ENCODE results near the gene SH2D4B. TPM values are rescaled to one million over a fixed set of nuclear protein-coding genes. Genes with fewer than 3 reads are reported as not detected.
A peak's percentile ranks its signal among the peaks of the same experiment; 100 is the strongest.

SH2D4B gene
- total RNA-seq, 1 experiment from 2014 or later: 0.07 TPM

- Histone ChIP-seq H4K5ac (ENCODE audit: insufficient read length, low read depth, low read length) (no peak overlapping the region), H2BK5ac (ENCODE audit: insufficient read length, low read length) (no peak overlapping the region), H2BK120ac (ENCODE audit: low read depth, low read length, poor library complexity, severe bottlenecking) (no peak overlapping the region), H3K9me3 (ENCODE audit: control insufficient read depth, low read depth, low read length) (no peaks in the 10 kb centered on the region), H4K20me1 (ENCODE audit: control insufficient read depth, insufficient read depth, insufficient read length) (no peaks in the 10 kb centered on the region), H3K4ac (ENCODE audit: low read depth, low read length) (no peak overlapping the region), H2BK12ac (ENCODE audit: insufficient read length, low read depth, low read length) (no peak overlapping the region), H3K9ac (ENCODE audit: extremely low read depth, insufficient read length, low read length) (no peak overlapping the region), H2BK15ac (ENCODE audit: low read depth, low read length) (no peak overlapping the region), H3T11ph (ENCODE audit: low read length) (no peak overlapping the region), H3K18ac (ENCODE audit: insufficient read length, low read depth, low read length) (no peak overlapping the region), H3K56ac (ENCODE audit: insufficient read length, low read depth, low read length) (no peak overlapping the region), H2AK5ac (ENCODE audit: insufficient read length, low read length) (no peak overlapping the region), H2AFZ (ENCODE audit: low read length) (no peak overlapping the region), H3K23me2 (ENCODE audit: insufficient read length, low read depth, low read length, poor library complexity, severe bottlenecking) (no peaks in the 10 kb centered on the region), H3K27me3 (ENCODE audit: insufficient read depth, low read length) (no peaks in the 10 kb centered on the region), H3K23ac (ENCODE audit: insufficient read length, low read depth, low read length) (no peak overlapping the region), H4K91ac (ENCODE audit: insufficient read length, low read depth, low read length) (no peak overlapping the region), H4K8ac (replicated peaks; ENCODE audit: insufficient read length, low read depth, low read length) (no peak overlapping the region), H3K79me1 (ENCODE audit: insufficient read depth, low read depth, low read length, poor library complexity, severe bottlenecking) (no peaks in the 10 kb centered on the region), H3K27ac (ENCODE audit: insufficient read length, low read depth, low read length) (no peak overlapping the region), H3K4me2 (ENCODE audit: insufficient read depth, insufficient read length, low read length) (no peak overlapping the region), H3K79me2 (ENCODE audit: insufficient read depth, low read length) (no peaks in the 10 kb centered on the region), H2BK20ac (ENCODE audit: low read depth, low read length, poor library complexity, severe bottlenecking) (no peak overlapping the region), H3K4me1 (ENCODE audit: insufficient read depth, low read length) (peaks cover 2% of the 10 kb centered on the region; the same call in 1 of the 2 replicates), H3K14ac (ENCODE audit: insufficient read depth, low read length) (no peak overlapping the region; the same call in 1 of the 2 replicates)
- no peak for DNase-seq
- Mint-ChIP-seq H3K4me1 (peaks cover 14 to 18% of the 10 kb centered on the region in 2 experiments), H3K27me3 (ENCODE audit: low read depth) (peaks cover 1% of the 10 kb centered on the region; the same call in 1 of the 2 replicates), H3K27ac (peak overlapping the region in 1 of 3 experiments; percentile 39; a peak in 2 of 7 replicates), H3K4me3 (no peak overlapping the region), H3K9me3 (no peaks in the 10 kb centered on the region), H3K36me3 (ENCODE audit: insufficient read depth in 1 of 3, low read depth in 3 of 3) (peaks cover 2 to 18% (median 7%) of the 10 kb centered on the region in 3 experiments; a peak in 3 of 7 replicates)
- no CpG with 5 or more reads among the region's 12 CpGs for WGBS (ENCODE audit: extremely low coverage, insufficient read length, low lambda C conversion rate)
- TF ChIP-seq CTCF (conservative IDR thresholded peaks at IDR 0.05): no peak
Observed at GRCh38 chr10:80524190-80524909, 13.4 kb upstream of the SH2D4B start.
